Activated naive CD4-positive, alpha-beta T cell treated with anti-CD3 and anti-CD28 coated beads, Interleukin-2, amount 50 U/mL, for 24 hours (primary cell): ENCODE results near the gene TRAK1.

Source experiments
- H3K27ac Mint-ChIP-seq: one replicate; pipeline ENCODE4 v1.8.0; 2021; ENCODE audit warnings: mild to moderate bottlenecking, mixed read lengths
- H3K27me3 Mint-ChIP-seq: one replicate; pipeline ENCODE4 v1.8.0; 2021; ENCODE audit warnings: mixed read lengths
- H3K36me3 Mint-ChIP-seq: one replicate; pipeline ENCODE4 v1.8.0; 2021; ENCODE audit warnings: mixed read lengths
- H3K4me1 Mint-ChIP-seq: one replicate; pipeline ENCODE4 v1.8.0; 2021; ENCODE audit warnings: mixed read lengths
- H3K4me3 Mint-ChIP-seq: one replicate; pipeline ENCODE4 v1.8.0; 2021; ENCODE audit warnings: mild to moderate bottlenecking, mixed read lengths
- H3K9me3 Mint-ChIP-seq: one replicate; pipeline ENCODE4 v1.8.0; 2021; ENCODE audit warnings: mixed read lengths

The TRAK1 gene

DNA sequence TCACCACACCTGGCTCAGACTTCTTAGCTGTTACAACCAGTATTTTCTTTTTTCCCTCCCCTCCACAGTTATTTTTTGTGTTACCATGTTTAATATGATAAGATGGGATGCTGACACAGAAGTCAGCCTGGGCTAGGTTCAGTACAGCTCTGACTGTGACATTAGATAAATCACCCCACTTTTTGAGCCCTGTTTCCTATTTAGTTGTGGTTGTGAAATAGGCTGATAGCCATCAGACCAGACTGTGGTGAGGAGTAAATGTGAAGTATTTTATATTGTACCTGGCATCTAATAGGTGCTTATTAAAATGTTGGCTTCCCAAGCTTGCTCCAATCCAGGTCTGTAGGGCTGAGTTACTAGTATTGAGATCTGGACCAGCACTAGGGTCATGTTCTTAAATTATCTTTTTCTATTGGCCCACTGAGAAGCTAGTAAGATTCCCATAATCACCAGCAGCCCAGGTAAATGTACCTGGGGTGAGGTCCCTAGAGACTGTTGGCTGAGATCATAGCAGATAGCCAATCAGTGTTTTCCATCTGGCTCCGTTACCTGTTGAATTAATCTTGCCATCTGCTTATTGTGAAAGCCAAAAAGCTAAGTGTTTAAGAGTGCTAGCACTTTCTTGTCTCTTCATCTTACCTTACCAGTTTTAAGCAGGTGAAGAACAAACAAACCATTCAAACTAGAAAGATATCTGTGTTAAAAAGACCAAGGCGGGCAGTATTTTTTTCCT, 113.9 kb downstream of the TRAK1 start:
- H3K4me3 Mint-ChIP-seq = no peak overlapping the region
- no peaks in the 10 kb centered on the region for H3K9me3 Mint-ChIP-seq
- no peak overlapping the region for H3K27ac Mint-ChIP-seq
- no peaks in the 10 kb centered on the region for H3K27me3 Mint-ChIP-seq
- H3K36me3 Mint-ChIP-seq = peaks cover 28% of the 10 kb centered on the region
- H3K4me1 Mint-ChIP-seq = no peaks in the 10 kb centered on the region

DNA sequence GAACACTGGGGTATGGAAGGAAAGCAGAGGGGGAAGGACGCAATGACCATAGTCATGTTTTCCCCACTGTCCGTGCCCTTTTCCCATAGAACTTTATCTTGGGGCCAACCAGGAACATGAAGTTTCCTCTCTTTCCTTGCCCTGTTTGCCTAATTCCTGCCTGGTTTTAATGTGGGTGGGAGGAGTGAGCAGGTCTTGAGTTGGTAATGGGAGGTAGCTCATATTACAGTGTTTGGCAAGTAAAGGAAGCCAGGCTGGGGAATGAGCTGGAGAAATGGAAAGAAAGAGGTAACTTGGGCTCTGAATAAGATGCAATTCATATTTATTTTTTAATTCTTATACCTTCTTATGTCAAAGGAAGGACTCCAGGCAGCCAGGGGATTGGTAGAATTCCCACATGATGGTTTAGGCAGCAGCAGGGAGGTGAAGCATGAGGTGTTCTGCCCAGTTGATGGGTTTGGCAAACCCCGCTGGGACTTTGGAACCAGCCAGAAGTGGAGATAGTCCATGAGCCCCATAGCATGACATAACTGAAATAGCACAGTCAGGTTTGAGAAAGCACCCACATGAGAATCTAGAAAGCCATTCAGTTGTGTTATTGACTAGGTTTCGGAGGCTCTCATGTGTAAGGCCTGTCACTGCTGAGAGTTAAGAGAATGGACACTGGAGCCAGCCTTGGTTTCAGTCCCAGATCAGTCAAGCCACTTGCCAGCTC, 114.8 kb downstream of the TRAK1 start:
- Mint-ChIP-seq H3K27me3 (no peaks in the 10 kb centered on the region), H3K4me3 (no peak overlapping the region), H3K9me3 (no peaks in the 10 kb centered on the region), H3K27ac (no peak overlapping the region), H3K36me3 (peaks cover 24% of the 10 kb centered on the region), H3K4me1 (no peaks in the 10 kb centered on the region)

DNA sequence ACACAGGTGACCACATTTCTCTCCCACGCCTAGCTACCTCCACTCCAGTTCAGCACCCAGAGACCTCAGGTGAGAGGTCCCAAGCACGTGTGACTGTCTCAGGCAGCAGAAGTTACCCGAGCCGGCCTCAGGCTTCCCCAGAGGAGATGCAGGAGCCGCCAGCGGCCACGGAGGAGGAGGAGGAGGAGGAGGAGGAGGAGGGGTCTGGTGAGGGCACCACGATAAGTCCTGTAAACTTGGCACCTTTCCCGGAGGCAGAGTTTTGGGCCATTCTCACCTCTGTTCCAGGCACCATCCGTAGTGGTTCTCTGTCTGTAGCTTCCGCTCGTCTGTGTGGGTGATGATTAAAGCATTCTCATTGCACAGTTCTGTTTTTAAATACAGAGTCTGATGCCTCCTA, 118.8 kb downstream of the TRAK1 start:
- H3K27me3 Mint-ChIP-seq = no peaks in the 10 kb centered on the region
- peaks cover 32% of the 10 kb centered on the region for H3K4me1 Mint-ChIP-seq
- no peaks in the 10 kb centered on the region for H3K9me3 Mint-ChIP-seq
- H3K27ac Mint-ChIP-seq = no peak overlapping the region
- no peak overlapping the region for H3K4me3 Mint-ChIP-seq
- peaks cover 21% of the 10 kb centered on the region for H3K36me3 Mint-ChIP-seq

DNA sequence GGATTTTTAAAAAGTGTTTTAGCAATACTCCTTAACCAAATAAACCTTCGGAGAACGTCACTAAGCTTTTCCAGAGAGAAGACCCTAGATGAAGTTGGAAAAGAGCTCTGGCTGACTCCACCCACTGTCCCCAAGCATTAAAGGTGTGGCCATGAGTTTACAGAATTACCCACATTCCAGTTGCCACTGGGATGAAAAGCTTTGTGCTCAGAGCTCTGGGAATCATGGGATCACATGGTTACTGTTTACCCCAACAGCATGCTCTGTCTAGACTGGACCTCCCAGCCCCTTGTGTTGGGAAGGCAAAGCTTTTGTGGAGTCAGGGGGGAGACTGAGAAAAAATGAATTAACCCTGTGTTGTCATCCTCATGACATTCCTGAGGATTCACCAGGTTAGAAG, 119.6 kb downstream of the TRAK1 start:
- no peaks in the 10 kb centered on the region for H3K9me3 Mint-ChIP-seq
- H3K4me1 Mint-ChIP-seq = peaks cover 40% of the 10 kb centered on the region
- no peaks in the 10 kb centered on the region for H3K27me3 Mint-ChIP-seq
- H3K27ac Mint-ChIP-seq = no peak overlapping the region
- H3K4me3 Mint-ChIP-seq = no peak overlapping the region
- peaks cover 21% of the 10 kb centered on the region for H3K36me3 Mint-ChIP-seq

DNA sequence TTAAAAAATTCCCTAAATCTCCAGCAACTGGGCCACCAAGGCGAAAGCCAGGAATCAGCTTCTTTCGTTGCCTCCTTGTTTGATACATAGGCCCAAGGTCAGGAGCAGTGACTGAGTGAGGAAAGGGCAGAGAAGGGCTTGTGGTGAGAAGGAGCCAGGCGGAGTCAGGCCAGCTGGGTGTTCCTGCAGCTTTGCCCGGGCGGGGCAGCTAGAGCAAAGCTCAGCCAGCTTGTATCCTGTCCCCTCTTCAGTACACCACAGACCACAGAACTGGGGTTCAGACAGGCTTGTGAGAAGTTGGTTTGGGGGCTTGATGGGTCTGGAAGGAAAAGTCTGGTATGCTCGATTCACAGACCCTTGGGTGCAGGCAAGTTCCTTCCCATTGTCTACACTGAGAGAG, 122.3 kb downstream of the TRAK1 start:
- Mint-ChIP-seq H3K36me3 (peaks cover 16% of the 10 kb centered on the region), H3K4me3 (peak overlapping the region; percentile 2), H3K9me3 (no peaks in the 10 kb centered on the region), H3K27me3 (no peaks in the 10 kb centered on the region), H3K4me1 (peaks cover 65% of the 10 kb centered on the region), H3K27ac (peak overlapping the region; percentile 88)

DNA sequence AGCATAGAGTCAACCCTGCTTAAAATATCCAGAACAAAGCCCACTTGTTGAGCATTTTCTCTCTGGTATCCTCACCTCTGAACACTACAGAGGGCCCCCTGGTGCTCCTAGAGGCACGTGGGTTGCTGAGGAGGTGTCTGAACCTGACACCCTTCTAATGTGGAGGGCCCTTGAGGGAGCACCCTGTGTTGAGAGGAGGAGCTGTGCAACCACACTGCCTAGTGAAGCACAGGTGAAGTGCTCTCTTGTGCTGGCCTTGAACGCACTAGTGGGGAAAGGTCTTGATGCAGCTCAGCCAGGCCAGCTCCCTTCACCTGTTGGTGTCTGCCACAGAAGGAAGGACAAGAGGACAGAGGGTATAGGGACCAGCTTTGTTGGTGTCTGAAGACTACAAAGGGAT, 122.9 kb downstream of the TRAK1 start:
- no peaks in the 10 kb centered on the region for H3K27me3 Mint-ChIP-seq
- peak overlapping the region; percentile 28 for H3K4me3 Mint-ChIP-seq
- H3K36me3 Mint-ChIP-seq = peaks cover 13% of the 10 kb centered on the region
- H3K4me1 Mint-ChIP-seq = peaks cover 70% of the 10 kb centered on the region
- no peaks in the 10 kb centered on the region for H3K9me3 Mint-ChIP-seq
- peak overlapping the region; percentile 76 for H3K27ac Mint-ChIP-seq

DNA sequence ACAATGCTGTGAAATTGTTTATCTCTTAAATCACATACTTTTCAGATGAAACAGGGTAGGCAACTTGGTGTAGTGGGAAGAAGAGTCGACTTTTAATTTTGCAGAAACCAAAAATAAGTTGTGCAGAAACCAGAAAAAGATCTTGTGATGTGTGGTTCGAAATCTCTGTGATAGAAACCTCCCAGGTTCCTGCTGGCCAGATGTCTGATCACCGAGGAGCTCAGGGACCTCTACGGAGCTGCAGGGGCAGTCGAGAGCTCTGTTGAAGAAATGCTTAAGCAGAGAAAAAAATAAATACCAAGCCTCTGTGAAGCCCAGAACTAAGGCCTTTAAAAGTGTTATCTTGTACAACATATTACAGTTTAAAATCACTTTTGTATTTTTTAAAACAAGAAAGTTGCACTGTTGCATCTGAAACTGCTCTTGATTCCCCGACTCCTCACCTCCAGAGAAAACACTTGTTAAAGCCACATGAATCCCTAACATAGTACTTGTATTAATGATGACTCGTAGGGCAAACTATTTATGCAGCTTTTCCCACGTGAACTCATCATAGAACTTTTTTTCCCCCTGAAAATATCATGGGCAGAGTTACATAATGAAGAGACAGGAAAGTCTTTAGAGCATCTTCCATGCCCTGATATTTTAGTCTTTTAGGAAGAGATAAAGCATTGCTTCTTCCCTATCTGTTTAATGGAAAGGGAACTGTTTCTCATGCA, 123.6 kb downstream of the TRAK1 start:
- H3K4me1 Mint-ChIP-seq = peaks cover 70% of the 10 kb centered on the region
- H3K27ac Mint-ChIP-seq = peak overlapping the region; percentile 76
- H3K4me3 Mint-ChIP-seq = peak overlapping the region; percentile 28
- H3K9me3 Mint-ChIP-seq = no peaks in the 10 kb centered on the region
- peaks cover 7% of the 10 kb centered on the region for H3K36me3 Mint-ChIP-seq
- no peaks in the 10 kb centered on the region for H3K27me3 Mint-ChIP-seq

DNA sequence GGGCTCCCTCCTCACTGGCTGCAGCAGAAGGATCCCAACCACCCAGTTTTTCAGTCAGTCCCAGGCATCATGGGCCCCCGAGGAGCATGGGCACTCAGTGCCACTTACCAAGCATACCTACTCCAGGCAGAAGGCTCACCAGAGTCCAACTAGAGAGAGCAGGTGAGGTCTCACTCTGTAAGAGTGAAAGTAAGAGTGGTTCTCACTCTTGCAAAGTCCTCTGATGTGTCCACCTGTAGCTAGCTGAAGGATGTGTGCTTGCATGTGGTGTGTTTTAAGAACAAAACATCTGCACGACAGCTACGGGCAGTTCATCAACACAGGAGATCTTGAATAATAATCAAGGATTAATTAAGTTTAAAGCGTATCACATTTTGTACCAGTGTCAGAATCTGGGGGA, 125.1 kb downstream of the TRAK1 start:
- no peaks in the 10 kb centered on the region for H3K9me3 Mint-ChIP-seq
- H3K4me1 Mint-ChIP-seq = peaks cover 70% of the 10 kb centered on the region
- peak overlapping the region; percentile 79 for H3K4me3 Mint-ChIP-seq
- peak overlapping the region; percentile 74 for H3K27ac Mint-ChIP-seq
- no peaks in the 10 kb centered on the region for H3K27me3 Mint-ChIP-seq
- peaks cover 11% of the 10 kb centered on the region for H3K36me3 Mint-ChIP-seq

DNA sequence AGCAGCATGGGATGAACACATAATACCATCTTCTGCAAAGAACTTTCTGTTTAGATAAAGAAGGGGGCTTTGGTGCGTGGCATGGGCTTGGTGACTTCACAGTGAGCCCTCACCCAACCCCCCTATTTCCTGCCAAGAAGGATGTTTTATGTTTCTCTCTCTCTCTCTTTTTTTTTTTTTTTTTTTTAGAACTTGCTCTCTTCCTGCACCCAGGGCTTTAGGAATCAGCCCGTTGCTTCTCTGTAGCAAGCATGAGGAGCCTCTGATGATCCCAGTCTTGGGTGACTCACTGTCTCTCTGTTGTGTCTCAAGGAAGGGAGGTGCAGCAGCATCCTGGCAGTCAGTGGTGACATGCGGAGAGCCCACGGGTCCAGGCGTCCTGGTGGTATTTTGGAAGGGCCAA, 125.8 kb downstream of the TRAK1 start:
- no peaks in the 10 kb centered on the region for H3K27me3 Mint-ChIP-seq
- peak overlapping the region; percentile 79 for H3K4me3 Mint-ChIP-seq
- no peaks in the 10 kb centered on the region for H3K9me3 Mint-ChIP-seq
- peak overlapping the region; percentile 74 for H3K27ac Mint-ChIP-seq
- H3K36me3 Mint-ChIP-seq = peaks cover 5% of the 10 kb centered on the region
- peaks cover 65% of the 10 kb centered on the region for H3K4me1 Mint-ChIP-seq

DNA sequence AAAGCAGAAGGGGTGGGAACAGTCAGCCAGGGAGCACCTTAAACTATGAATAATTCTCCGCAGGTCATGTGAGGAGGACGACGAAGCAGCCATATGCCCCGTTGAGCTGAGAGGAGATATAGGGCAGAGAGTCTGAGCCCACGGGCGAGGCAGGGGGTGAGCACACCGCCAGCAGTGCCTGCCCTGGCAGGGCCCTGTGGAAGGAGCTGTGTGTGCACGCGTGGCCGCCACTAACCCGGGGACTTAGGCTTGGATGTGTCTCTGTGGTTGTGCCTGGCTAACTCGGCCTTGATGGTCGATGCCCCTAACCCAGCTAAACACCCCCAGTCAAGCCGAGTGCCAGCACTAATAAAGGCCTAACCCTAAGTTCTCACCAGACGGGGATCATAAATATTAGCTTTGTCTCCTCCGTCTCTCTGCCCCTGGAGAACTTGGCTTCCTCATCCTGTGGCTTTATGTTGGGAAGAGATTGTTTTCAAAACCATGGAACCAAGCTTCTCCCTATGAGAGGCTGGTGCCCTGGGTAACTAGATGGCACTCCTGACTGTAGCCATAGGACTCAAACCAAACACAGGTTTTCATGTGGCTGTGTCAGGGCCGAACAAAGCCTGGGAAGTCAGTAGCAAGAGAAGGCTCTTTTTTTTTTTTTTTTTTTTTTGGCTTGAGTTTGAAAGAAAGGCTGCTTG, 129.4 kb downstream of the TRAK1 start:
- Mint-ChIP-seq H3K27me3 (no peaks in the 10 kb centered on the region), H3K4me3 (no peak overlapping the region), H3K9me3 (no peaks in the 10 kb centered on the region), H3K36me3 (peaks cover 11% of the 10 kb centered on the region), H3K27ac (no peak overlapping the region), H3K4me1 (peaks cover 32% of the 10 kb centered on the region)

DNA sequence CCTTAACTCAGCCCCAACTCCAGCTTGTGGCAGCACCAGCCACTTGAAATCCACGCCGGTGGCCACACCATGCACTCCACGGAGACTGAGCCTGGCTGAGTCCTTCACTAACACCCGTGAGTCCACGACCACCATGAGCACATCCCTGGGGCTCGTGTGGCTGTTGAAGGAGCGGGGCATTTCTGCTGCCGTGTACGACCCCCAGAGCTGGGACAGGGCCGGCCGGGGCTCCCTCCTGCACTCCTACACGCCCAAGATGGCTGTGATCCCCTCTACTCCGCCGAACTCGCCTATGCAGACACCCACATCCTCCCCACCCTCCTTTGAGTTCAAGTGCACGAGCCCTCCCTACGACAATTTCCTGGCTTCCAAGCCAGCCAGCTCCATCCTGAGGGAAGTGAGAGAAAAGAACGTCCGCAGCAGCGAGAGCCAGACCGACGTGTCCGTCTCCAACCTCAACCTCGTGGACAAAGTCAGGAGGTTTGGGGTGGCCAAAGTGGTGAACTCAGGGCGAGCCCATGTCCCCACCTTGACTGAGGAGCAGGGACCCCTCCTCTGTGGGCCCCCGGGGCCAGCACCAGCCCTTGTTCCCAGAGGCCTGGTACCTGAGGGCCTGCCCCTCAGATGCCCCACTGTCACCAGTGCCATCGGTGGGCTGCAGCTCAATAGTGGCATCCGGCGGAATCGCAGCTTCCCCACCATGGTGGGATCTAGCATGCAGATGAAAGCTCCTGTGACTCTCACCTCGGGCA, 132.0 kb downstream of the TRAK1 start:
- H3K4me1 Mint-ChIP-seq = peaks cover 6% of the 10 kb centered on the region
- no peak overlapping the region for H3K27ac Mint-ChIP-seq
- H3K9me3 Mint-ChIP-seq = no peaks in the 10 kb centered on the region
- H3K36me3 Mint-ChIP-seq = peaks cover 14% of the 10 kb centered on the region
- no peaks in the 10 kb centered on the region for H3K27me3 Mint-ChIP-seq
- no peak overlapping the region for H3K4me3 Mint-ChIP-seq

DNA sequence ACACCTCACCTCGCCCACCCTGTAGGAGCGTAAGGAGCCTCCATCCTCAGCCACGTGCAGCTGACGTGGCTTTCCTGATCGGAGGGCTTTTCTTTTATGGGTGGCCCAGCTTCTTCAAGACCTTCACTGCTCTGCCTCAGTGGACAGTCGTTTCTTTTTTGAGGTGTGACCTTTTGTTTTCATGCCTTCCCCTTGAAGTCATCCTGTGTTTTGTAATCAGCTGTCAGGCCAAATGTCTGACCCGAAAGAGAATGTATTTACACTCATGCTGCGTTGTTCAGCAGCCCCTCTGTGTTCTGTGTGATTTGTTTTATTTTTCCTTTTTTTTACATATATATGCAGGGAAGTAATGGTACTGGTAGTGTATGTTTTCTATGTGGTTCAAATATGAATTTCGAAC, 133.0 kb downstream of the TRAK1 start:
- Mint-ChIP-seq H3K27ac (no peak overlapping the region), H3K9me3 (no peaks in the 10 kb centered on the region), H3K36me3 (peaks cover 14% of the 10 kb centered on the region), H3K27me3 (no peaks in the 10 kb centered on the region), H3K4me1 (no peaks in the 10 kb centered on the region), H3K4me3 (no peak overlapping the region)

DNA sequence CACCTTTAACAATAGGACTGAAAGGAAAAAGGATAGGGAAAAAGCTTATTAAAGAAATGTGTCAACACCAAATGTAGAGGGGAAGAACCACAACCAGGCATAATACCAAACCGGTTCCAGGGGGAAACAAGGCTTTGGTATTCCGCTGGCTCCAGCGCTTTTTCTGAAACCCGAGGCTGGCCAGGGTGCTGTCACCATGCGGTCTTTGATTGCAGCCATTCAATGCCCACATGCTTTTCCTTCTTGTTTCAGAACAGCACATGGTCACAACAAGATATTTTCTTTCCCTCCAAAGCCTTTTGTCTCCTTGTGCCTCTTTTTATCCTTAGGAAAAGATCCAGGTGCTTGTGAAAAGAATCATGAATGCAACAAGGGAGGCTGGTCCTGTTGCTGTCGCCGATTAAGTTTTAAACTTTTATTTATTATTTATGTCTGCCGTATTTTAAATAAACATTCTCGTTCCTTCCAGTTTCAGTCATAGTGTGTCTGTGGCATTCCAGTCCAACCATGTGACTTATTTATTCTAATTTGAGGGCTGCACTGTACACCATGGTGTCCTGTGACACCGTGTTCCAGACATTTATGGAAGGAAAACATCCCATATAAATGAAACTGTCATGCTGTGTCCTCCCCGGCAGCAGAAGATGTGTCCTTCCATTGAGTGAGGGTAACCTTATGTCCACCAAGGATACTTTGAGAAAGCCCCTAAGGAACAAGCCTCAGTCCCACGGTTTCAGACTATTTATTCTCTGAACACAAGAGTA, 133.7 kb downstream of the TRAK1 start:
- Mint-ChIP-seq H3K4me3 (no peak overlapping the region), H3K27ac (no peak overlapping the region), H3K36me3 (peaks cover 14% of the 10 kb centered on the region), H3K9me3 (no peaks in the 10 kb centered on the region), H3K27me3 (no peaks in the 10 kb centered on the region), H3K4me1 (no peaks in the 10 kb centered on the region)

DNA sequence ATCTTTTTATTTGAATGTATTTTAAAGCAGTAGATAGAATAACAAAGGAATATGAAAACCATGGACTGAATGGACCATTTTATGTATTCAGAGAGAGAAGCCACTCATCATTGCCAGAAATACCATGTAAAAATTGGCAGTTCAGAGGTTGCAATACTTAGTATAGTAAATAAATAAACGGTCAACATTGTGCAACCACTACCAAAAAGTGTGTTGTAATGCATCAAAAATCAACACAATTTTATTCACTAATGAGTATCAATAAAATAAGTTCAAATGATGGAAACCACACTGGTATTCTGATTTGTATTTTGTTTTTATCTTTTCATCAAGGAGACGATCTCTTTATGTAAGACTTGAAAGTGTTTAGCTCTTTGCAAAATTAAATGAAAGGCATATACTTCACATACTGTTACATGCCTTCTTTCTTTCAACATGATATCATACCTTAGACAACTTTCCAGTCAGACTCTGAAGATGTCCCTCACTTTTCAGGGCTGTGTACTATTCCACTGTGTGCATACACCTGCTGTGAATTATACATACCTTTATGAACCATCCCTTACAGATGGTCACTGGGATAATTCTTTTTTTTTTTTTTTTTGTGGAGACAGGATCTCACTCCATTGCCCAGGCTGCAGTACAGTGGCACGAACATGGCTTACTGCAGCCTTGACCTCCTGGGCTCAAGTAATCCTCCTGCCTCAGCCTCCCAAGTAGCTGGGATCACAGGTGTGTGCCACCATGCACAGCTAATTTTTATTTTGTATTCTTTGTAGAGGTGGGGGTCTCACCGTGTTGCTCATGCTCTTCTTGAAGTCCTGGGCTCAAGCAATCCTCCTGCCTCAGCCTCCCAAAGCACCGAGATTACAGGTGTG, 134.6 kb downstream of the TRAK1 start:
- no peaks in the 10 kb centered on the region for H3K4me1 Mint-ChIP-seq
- peaks cover 10% of the 10 kb centered on the region for H3K36me3 Mint-ChIP-seq
- no peaks in the 10 kb centered on the region for H3K9me3 Mint-ChIP-seq
- no peak overlapping the region for H3K27ac Mint-ChIP-seq
- no peak overlapping the region for H3K4me3 Mint-ChIP-seq
- no peaks in the 10 kb centered on the region for H3K27me3 Mint-ChIP-seq
